Mesodermal cell (in vitro differentiated cells): ENCODE measurements around the gene NPTX1. TPM values are rescaled to one million over a fixed set of nuclear protein-coding genes. Genes with fewer than 3 reads are reported as not detected.

Experiments
- H3K27ac ChIP-seq: 2 replicates; pipeline ENCODE4 v1.7.0; 2013; ENCODE audit warnings: mild to moderate bottlenecking, low read depth, low read length, moderate library complexity; ENCODE audit not compliant: severe bottlenecking
- H3K36me3 ChIP-seq: 2 replicates; pipeline ENCODE4 v1.7.1; 2013; ENCODE audit warnings: mild to moderate bottlenecking, low read length, moderate library complexity; ENCODE audit not compliant: control insufficient read depth, insufficient read depth
- H3K4me1 ChIP-seq: one replicate; pipeline ENCODE4 v1.7.1; 2013; ENCODE audit warnings: mild to moderate bottlenecking, low read length; ENCODE audit not compliant: insufficient read depth, control insufficient read depth, poor library complexity, severe bottlenecking
- H3K4me3 ChIP-seq: 2 replicates; pipeline ENCODE4 v1.7.0; 2013; ENCODE audit warnings: low read length, control low read depth, mild to moderate bottlenecking; ENCODE audit not compliant: insufficient read depth, poor library complexity, severe bottlenecking; ENCODE audit errors: extremely low read depth
- H3K9me3 ChIP-seq: 2 replicates; pipeline ENCODE4 v1.7.1; 2013; ENCODE audit warnings: mild to moderate bottlenecking, low read length, moderate library complexity; ENCODE audit not compliant: control insufficient read depth
- WGBS, 2 experiments: methylation state at CpG; one replicate each; pipeline ENCODE4 v1.1.5; 2013; ENCODE audit warnings: missing lambda C conversion rate in 2 of 2; ENCODE audit not compliant: insufficient coverage in 2 of 2; 5-methylcytosine and 5-hydroxymethylcytosine counted together
- polyA plus RNA-seq, 2 experiments: library from polyadenylated mRNA; stranded (reverse); fragments of 50-300 nt; gene quantifications; one replicate each; pipeline ENCODE4 v1.2.3, GENCODE V29; 2013

NPTX1 gene
- polyA plus RNA-seq (2013, experiment 1 of 2): 2.0 TPM
- polyA plus RNA-seq (2013, experiment 2 of 2): 1.3 TPM

- 1% methylated on average over 110 of the region's 136 CpGs for WGBS, 2 experiments
- Histone ChIP-seq H3K27ac (no peak within 1 kb of the TSS), H3K36me3 (no peaks in the 10 kb centered on the region), H3K4me3 (no peak within 1 kb of the TSS), H3K9me3 (no peaks in the 10 kb centered on the region), H3K4me1 (peaks cover 2% of the 10 kb centered on the region)
Measured at GRCh38 chr17:80475910-80476876, at the start of gene NPTX1. Gene NPTX1 (minus strand): TSS chr17:80476607. CDS start chr17:80476446, 161 bp downstream.

DNA sequence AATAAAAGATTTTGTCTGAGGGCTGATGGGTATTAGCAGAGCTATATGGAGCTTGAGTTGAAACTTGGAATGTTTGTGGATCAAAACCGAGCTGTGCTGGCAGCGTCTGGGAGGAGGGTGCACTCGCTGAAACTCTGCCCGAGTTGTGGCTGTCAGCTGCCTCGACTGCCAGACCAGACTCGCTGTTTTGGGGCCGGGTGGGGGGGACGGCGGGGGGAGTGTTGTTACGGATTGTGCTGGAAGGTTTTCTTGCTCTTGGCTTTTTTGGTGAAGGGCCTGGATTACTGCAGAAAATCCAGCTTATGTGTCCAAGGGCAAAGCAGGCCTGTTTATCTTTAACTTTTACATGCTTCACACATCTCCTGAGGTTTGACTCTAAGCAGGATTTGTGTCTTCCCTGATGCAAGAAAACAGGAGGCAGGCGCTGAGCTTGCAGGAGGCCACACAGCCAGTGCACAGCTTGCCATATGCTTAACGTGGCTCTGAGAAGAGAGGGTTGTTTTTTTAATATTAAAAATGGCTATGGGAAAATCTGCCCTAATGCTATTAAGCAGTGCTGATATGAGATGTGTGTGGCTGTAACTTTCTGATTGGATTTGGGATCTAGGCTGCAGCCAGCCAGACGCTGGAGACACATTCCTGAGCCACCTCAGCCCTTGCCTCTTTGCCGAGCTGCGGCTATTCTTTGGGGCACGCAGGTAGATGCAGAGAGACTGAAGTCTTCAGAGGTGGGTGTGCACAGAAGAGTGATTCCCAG, 47.7 kb upstream of the NPTX1 start:
- H3K9me3 ChIP-seq: peaks cover 6% of the 10 kb centered on the region
- H3K4me3 ChIP-seq: no peak overlapping the region
- no peaks in the 10 kb centered on the region for H3K36me3 ChIP-seq
- peaks cover 3% of the 10 kb centered on the region for H3K4me1 ChIP-seq
- WGBS, 2 experiments: 84 to 85% methylated on average over 9 to 13 of the region's 16 CpGs
- no peak overlapping the region for H3K27ac ChIP-seq

- Histone ChIP-seq H3K27ac (no peak overlapping the region), H3K4me1 (peaks cover 3% of the 10 kb centered on the region), H3K36me3 (no peaks in the 10 kb centered on the region), H3K4me3 (no peak overlapping the region), H3K9me3 (peaks cover 6% of the 10 kb centered on the region)
- 93 to 94% methylated on average over 11 of the region's 12 CpGs for WGBS, 2 experiments
Measured at GRCh38 chr17:80523054-80523744, 46.8 kb upstream of the NPTX1 start.

- H3K4me3 ChIP-seq: no peak overlapping the region
- 79 to 85% methylated on average over 6 to 10 of the region's 10 CpGs for WGBS, 2 experiments
- H3K36me3 ChIP-seq: no peaks in the 10 kb centered on the region
Measured at GRCh38 chr17:80520810-80521455, 44.5 kb upstream of the NPTX1 start.

DNA sequence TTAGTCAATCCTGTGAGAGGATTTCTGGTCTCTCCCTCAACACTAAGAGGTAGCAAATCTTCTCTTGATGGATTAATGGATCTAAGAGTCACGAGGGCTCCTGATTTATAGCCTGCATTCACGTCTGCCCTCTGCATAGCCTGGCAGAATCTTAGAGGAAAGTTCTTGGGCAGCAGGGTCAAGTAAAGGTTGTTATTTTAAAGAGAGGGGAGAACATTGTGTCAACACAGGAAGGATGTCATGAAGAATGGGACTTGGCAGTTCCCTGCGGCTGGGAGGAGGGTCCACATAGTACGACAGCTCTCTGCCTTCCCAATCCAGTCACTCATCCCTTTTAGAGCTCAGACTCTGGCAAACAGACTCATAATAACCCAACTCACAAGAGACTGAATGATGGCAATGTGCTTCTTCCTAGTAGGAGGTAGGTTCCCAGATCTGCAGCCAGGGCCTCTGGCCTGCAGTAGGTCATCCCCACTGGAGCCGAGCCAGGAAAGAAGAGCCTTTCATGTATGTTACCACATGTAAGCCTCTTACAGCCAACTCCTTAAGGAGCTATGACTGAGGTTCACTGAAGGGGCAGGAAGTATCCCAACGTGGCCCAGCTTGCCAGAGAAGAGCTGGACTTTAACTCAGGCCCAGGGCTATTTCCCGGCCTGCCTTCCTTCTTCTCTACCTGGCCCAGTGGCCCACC, 42.8 kb upstream of the NPTX1 start:
- 78 to 82% methylated on average over 4 of the region's 7 CpGs for WGBS, 2 experiments
- H3K27ac ChIP-seq: no peak overlapping the region
- no peaks in the 10 kb centered on the region for H3K36me3 ChIP-seq
- H3K4me3 ChIP-seq: no peak overlapping the region
- no peaks in the 10 kb centered on the region for H3K4me1 ChIP-seq
- peaks cover 6% of the 10 kb centered on the region for H3K9me3 ChIP-seq

More at GRCh38 chr17:80520810-80521455, 44.5 kb upstream of the NPTX1 start:
- no peak overlapping the region for H3K27ac ChIP-seq
- no peaks in the 10 kb centered on the region for H3K4me1 ChIP-seq
- peaks cover 6% of the 10 kb centered on the region for H3K9me3 ChIP-seq

DNA sequence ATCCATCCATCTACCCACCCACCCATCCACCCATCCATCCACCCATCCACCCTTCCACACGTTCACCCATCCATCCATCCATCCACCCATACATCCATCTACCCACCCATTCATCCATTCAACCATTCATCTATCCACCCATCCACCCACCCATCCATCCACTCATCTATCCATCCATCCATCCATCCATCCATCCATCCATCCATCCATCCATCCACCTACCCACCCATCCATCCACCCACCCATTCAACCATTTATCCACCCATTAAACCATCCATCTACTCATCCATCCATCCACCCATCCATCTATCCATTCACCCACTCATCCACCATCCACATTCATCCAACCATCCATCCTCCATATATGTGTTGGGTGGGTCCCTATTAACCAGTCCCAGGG, 42.0 kb upstream of the NPTX1 start:
- 75% methylated on average over 1 of the region's 1 CpG for WGBS, 2 experiments
- Histone ChIP-seq H3K36me3 (no peaks in the 10 kb centered on the region), H3K4me1 (no peaks in the 10 kb centered on the region)

GRCh38 chr17:80517641-80518040, 41.2 kb upstream of the NPTX1 start:
- no peak overlapping the region for H3K4me3 ChIP-seq
- H3K9me3 ChIP-seq: no peaks in the 10 kb centered on the region
- H3K36me3 ChIP-seq: no peaks in the 10 kb centered on the region
- H3K27ac ChIP-seq: no peak overlapping the region
- 83 to 89% methylated on average over 3 of the region's 3 CpGs for whole genome bisulfite sequencing, 2 experiments
- H3K4me1 ChIP-seq: no peaks in the 10 kb centered on the region

More for the DNA sequence above, 42.0 kb upstream of the NPTX1 start:
- Histone ChIP-seq H3K27ac (no peak overlapping the region), H3K9me3 (peaks cover 5% of the 10 kb centered on the region), H3K4me3 (no peak overlapping the region)

DNA sequence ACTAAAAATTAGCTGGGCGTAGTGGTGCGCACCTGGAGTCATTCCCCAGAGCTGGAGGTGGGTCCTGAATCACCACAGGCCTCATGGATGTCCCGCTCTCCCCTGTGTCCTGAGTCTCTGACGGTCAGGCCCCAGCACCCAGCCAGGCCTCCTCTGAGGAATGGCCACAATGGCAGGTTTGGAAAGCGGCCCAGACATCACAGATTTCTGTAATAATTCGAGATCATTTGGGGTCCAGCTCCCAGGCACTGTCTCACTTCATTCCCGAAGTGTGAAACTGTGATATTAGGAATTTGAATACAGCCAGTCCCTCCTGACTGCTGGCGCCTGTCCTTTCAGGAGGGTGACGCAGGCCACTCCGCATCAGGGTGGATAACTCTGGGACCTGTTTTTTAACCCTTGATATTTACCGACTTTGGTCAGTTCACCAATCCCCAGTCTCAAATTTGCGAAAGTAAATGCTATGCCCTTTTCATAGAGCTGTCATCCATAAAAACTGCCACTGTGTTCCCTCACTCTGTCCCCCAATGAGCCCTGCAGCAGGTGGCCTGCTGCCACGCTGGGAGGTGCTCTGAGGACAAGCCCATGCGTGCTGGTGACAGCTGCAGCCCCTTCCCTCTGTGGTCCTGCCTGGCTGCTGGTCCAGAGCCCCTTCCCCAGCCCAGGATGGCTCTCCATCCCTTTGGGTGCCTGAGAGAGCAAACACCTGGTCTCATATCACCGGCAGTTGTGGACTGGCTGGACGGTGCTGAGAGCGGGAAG, 39.9 kb upstream of the NPTX1 start:
- Histone ChIP-seq H3K4me3 (no peak overlapping the region), H3K4me1 (no peaks in the 10 kb centered on the region), H3K27ac (no peak overlapping the region), H3K9me3 (no peaks in the 10 kb centered on the region), H3K36me3 (no peaks in the 10 kb centered on the region)
- 89 to 90% methylated on average over 16 to 17 of the region's 17 CpGs for WGBS, 2 experiments

GRCh38 chr17:80513892-80514291, 37.5 kb upstream of the NPTX1 start:
- H3K9me3 ChIP-seq: no peaks in the 10 kb centered on the region
- no peaks in the 10 kb centered on the region for H3K36me3 ChIP-seq
- 70 to 79% methylated on average over 9 of the region's 10 CpGs for WGBS, 2 experiments
- H3K4me3 ChIP-seq: no peak overlapping the region
- no peaks in the 10 kb centered on the region for H3K4me1 ChIP-seq
- H3K27ac ChIP-seq: no peak overlapping the region
